GM12878 (cell line): ENCODE data around the gene MSMB. TPM values are rescaled to one million over a fixed set of nuclear protein-coding genes. Genes with fewer than 3 reads are reported as not detected.

Experiments
- ATAC-seq: fragments of 200-7000 bp; cut with Tn5 transposase; 3 replicates; pipeline ENCODE4 v1.9.1; 2020; ENCODE audit warnings: mild to moderate bottlenecking, moderate library complexity
- BruUV-seq: library from RNA; stranded (reverse); fragments of 400-500 nt; replicated peaks from 2 replicates; lab custom pipeline; 2021; lab: Mats Ljungman, UMichigan
- CTCF ChIA-PET: fragments of 300-600 bp; sonication (Branson Sonifier 250); formaldehyde crosslinking; extraction: SDS; loops from one replicate; lab custom pipeline; 2021; ENCODE audit warnings: inconsistent platforms; lab: Yijun Ruan, JAX
- POLR2A ChIA-PET: fragments of 350-600 bp; formaldehyde crosslinking; extraction: SDS; loops from one replicate; lab custom pipeline; 2021; ENCODE audit warnings: inconsistent platforms; lab: Charles Lee
- RAD21 ChIA-PET: fragments of 300-600 bp; sonication (Branson Sonifier 250); formaldehyde crosslinking; loops from one replicate; lab custom pipeline; 2023; ENCODE audit warnings: antibody characterized with exemption; ENCODE audit not compliant: unreplicated experiment; lab: Charles Lee
- SMC1A ChIA-PET: fragments of 300-600 bp; sonication (Branson Sonifier 250); formaldehyde crosslinking; loops from one replicate; lab custom pipeline; 2023; ENCODE audit not compliant: unreplicated experiment, uncharacterized antibody; lab: Charles Lee
- DNase-seq: peaks from one replicate; pipeline ENCODE4 v3.0.0-alpha.2; 2011; ENCODE audit warnings: low read depth, low spot score
- FAIRE-seq: peaks from 3 replicates; lab custom pipeline; 2011; peaks lifted over from hg19 to GRCh38; lab: Jason Lieb, UNC
- H2AFZ ChIP-seq: 2 replicates; pipeline ENCODE4 v1.6.0; 2011; ENCODE audit warnings: low read depth, low read length, control low read depth; ENCODE audit not compliant: control insufficient read depth
- H3K27ac ChIP-seq: 2 replicates; pipeline ENCODE4 v1.5.1; 2011; ENCODE audit warnings: control low read depth; ENCODE audit not compliant: control insufficient read depth, insufficient read depth
- H3K27me3 ChIP-seq, 2 experiments: replicated peaks in 1 of 2; 2 replicates each; pipeline versions ENCODE4 v1.6.0 to v1.6.1; 2011; ENCODE audit warnings: low read length in 1 of 2; ENCODE audit not compliant: control insufficient read depth in 2 of 2, insufficient read depth in 2 of 2
- H3K36me3 ChIP-seq, 2 experiments: 2 replicates each; pipeline ENCODE4 v1.5.1; 2011; ENCODE audit warnings: low read length in 1 of 2; ENCODE audit not compliant: control insufficient read depth in 2 of 2, insufficient read depth in 2 of 2
- H3K4me1 ChIP-seq: 2 replicates; pipeline ENCODE4 v1.6.1; 2011; ENCODE audit warnings: mild to moderate bottlenecking, low read length, moderate library complexity, mixed read lengths; ENCODE audit not compliant: control insufficient read depth, insufficient read depth
- H3K4me2 ChIP-seq: 2 replicates; pipeline ENCODE4 v1.6.0; 2011; ENCODE audit warnings: control low read depth; ENCODE audit not compliant: control insufficient read depth, insufficient read depth
- H3K4me3 ChIP-seq: fragments of 200-600 bp; sonication (generic); 2 replicates; pipeline ENCODE4 v1.5.1; 2016
- H3K79me2 ChIP-seq: 2 replicates; pipeline ENCODE4 v1.6.0; 2011; ENCODE audit warnings: low read length; ENCODE audit not compliant: control insufficient read depth, insufficient read depth
- H3K9ac ChIP-seq: 2 replicates; pipeline ENCODE4 v1.8.0; 2011; ENCODE audit warnings: low read length, control low read depth, mixed read lengths; ENCODE audit not compliant: control insufficient read depth, insufficient read depth
- H3K9me3 ChIP-seq: replicated peaks from 3 replicates; pipeline ENCODE4 v1.5.1; 2011; ENCODE audit warnings: mild to moderate bottlenecking, low read length; ENCODE audit not compliant: control insufficient read depth, insufficient read depth
- H4K20me1 ChIP-seq: 2 replicates; pipeline ENCODE4 v1.6.0; 2011; ENCODE audit not compliant: control insufficient read depth, insufficient read depth
- BACH1 ChIP-seq: fragments of 450-650 bp; IDR thresholded peaks from 2 replicates; pipeline ENCODE4 v1.6.1; 2017; ENCODE audit warnings: mild to moderate bottlenecking, borderline replicate concordance
- HDGF ChIP-seq: fragments of 450-650 bp; IDR thresholded peaks from 2 replicates; pipeline ENCODE4 v1.6.1; 2016; ENCODE audit warnings: antibody characterized with exemption
- KLF5 ChIP-seq: fragments of 450-650 bp; IDR thresholded peaks from 2 replicates; pipeline ENCODE4 v1.6.1; 2014; ENCODE audit warnings: mild to moderate bottlenecking; ENCODE audit not compliant: partially characterized antibody
- MEF2B ChIP-seq: fragments of 450-650 bp; IDR thresholded peaks from 2 replicates; pipeline ENCODE4 v1.6.1; 2018; ENCODE audit warnings: mild to moderate bottlenecking, moderate library complexity; ENCODE audit not compliant: partially characterized antibody, poor library complexity, severe bottlenecking
- NR2C1 ChIP-seq: fragments of 450-650 bp; IDR thresholded peaks from 2 replicates; pipeline ENCODE4 v1.6.1; 2017; ENCODE audit warnings: antibody characterized with exemption, mild to moderate bottlenecking, moderate library complexity
- PAX5 ChIP-seq: IDR thresholded peaks from 2 replicates; pipeline ENCODE4 v1.6.1; 2011; ENCODE audit warnings: low read depth, low read length, borderline replicate concordance
- POLR2AphosphoS5 ChIP-seq: IDR thresholded peaks from 2 replicates; pipeline ENCODE4 v1.6.1; 2011; ENCODE audit warnings: mild to moderate bottlenecking, low read length, inconsistent platforms
- RCOR1 ChIP-seq: conservative IDR thresholded peaks from 2 replicates; pipeline ENCODE4 v1.6.1; 2012; ENCODE audit warnings: low read depth, low read length, improper control_type of control experiment
- RUNX3 ChIP-seq: IDR thresholded peaks from 2 replicates; pipeline ENCODE4 v1.6.1; 2012; ENCODE audit warnings: low read length, inconsistent platforms
- SIN3A ChIP-seq: IDR thresholded peaks from 2 replicates; pipeline ENCODE4 v1.6.1; 2012; ENCODE audit warnings: low read depth, low read length, improper control_type of control experiment
- SMC3 ChIP-seq: IDR thresholded peaks from 2 replicates; pipeline ENCODE4 v1.6.1; 2011; ENCODE audit warnings: low read length, improper control_type of control experiment, borderline replicate concordance
- YY1 ChIP-seq: IDR thresholded peaks from 2 replicates; pipeline ENCODE4 v1.6.1; 2011; ENCODE audit warnings: low read depth, mild to moderate bottlenecking, low read length
- WGBS: methylation state at CpG from one replicate; pipeline ENCODE4 v1.1.6; 2016; ENCODE audit warnings: low lambda C conversion rate; ENCODE audit not compliant: insufficient replicate concordance, insufficient coverage; ENCODE audit errors: missing lambda C conversion rate; 5-methylcytosine and 5-hydroxymethylcytosine counted together
- in situ Hi-C: fragments of 300-500 bp; cut with MboI; formaldehyde crosslinking; loops from 9 replicates; pipeline ENCODE4 v1.14.3; 2018; ENCODE audit warnings: mixed read lengths
- intact Hi-C: fragments of 100-400 bp; cut with micrococcal nuclease; formaldehyde crosslinking; loops from one replicate; pipeline ENCODE4 v1.14.2; 2022; ENCODE audit not compliant: unreplicated experiment
- polyA plus RNA-seq, 11 experiments: library from polyadenylated mRNA; depleted of rRNA in 4 of 11; unstranded in 6 of 11; stranded (reverse) in 5 of 11; fragments of >200 nt; fragmentation: Nextera tagmentation in 4 of 11; fragmentation: Illumina TruSeq in 1 of 11; extraction: Ambion mirVana in 4 of 11; extraction: Trizol in 1 of 11; gene quantifications; 1 replicate in 1 of 11; 2 replicates in 10 of 11; pipeline versions ENCODE4 v1.2.1 to v1.2.3, GENCODE V29; 2011 to 2016; ENCODE audit warnings: inconsistent platforms in 2 of 11, missing spikeins in 2 of 11, low read depth in 1 of 11
- total RNA-seq, 4 experiments: library from RNA; depleted of rRNA in 3 of 4; stranded (reverse); fragments of >200 nt in 3 of 4; fragmentation: Illumina TruSeq in 1 of 4; extraction: Trizol in 1 of 4; gene quantifications; 2 replicates each; pipeline versions ENCODE4 v1.2.1 to v1.2.3, GENCODE V29; 2013 to 2021
- TF ChIP-seq, protein P1 (sequence below): IDR thresholded peaks from 2 replicates; pipeline ENCODE4 v1.6.1; 2012; ENCODE audit warnings: improper control_type of control experiment, low read depth, low read length; ENCODE audit not compliant: insufficient replicate concordance

MSMB gene
- total and polyA plus RNA-seq, 10 of the 15 experiments (the other 5 are each of a cell fraction or from before 2014, with no cell fraction given): not detected

DNA sequence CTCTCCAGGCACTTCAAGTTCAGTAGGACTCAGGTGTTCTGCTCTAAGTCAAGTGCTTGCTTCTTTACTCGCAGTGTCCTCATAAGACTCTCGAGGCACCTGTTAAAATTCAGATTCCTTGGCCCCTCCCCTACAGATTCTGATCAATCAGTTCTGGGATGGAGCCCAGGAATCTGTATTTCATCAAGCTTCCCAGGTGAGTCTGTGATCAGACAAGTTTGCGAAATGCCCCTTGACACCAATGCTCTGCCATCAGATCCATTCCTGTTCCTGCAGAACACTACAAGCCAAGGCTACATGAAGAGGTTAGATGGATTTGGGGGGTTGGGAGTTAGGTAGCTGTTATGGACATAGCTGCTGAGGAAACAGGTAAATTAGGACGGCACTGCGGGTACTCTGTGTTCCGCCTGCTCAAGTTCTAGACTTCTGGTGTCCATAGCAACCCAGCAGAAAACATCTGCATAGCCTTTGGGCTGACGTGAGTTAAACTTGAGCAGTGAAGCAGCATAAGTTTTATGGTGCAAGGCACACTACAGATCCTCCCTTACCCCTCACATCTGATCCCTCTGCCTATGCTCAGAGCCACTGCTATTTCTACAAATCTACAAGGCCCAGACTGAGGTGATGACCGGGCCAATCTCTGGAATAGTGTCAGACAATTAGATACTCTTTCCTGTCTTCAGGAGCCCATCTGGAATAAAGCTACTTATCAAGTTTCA, 8.8 kb downstream of the MSMB start (continued):
- TF ChIP-seq MEF2B: no peak
- TF ChIP-seq NR2C1: no peak
- TF ChIP-seq KLF5: no peak

DNA sequence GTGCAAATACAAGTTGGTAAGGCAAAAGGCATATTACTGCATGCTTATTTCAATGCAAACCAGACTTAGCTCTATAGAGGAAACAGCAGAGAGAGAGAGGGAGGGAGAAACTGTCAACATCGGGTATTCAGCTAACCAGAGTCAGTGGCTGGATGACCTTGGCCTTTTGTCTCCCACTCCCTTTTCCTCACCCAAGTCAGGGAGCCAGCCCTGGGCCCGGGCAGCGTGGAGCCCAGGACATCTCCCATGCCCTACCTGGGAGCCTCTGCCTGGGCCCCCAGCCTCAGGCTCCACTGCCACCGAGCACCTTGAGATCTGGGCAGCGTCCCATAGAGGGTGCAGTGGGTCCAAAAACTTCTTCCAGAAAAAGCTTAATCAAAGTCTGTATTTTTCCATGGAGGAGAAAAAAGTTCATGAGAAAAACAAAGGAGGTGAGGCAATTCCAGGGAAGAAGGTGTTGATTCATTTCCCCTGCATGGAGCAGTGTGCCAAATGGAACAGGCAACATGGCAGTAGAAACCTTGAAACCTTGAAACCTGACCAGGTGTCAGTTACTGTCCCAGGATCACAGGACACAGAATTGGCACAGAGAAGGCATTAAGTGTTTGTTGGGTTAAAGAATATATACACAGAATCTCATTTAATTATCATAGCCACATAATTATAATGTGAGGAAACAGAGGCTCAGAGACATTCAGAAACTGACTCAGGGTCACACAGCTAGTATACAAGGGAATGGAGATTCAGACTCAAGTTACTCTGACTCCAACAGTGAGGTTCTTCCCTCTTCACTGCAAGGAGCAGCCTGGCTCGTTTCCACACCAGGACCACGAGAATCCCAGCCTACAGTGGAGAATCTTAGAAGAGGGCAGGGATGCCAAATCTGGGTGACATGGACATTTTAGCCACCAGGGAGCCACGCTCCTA, 9.9 kb downstream of the MSMB start:
- no TSS peak for BruUV-seq
- Histone ChIP-seq H4K20me1 (no peaks in the 10 kb centered on the region), H3K79me2 (no peaks in the 10 kb centered on the region), H3K4me2 (no peak overlapping the region), H3K27me3 (no peaks in the 10 kb centered on the region; a peak in 1 of 4 replicates), H3K9me3 (no peaks in the 10 kb centered on the region), H3K27ac (no peak overlapping the region), H3K4me3 (no peak overlapping the region), H3K36me3 (no peaks in the 10 kb centered on the region), H3K4me1 (no peaks in the 10 kb centered on the region), H3K9ac (no peak overlapping the region), H2AFZ (no peak overlapping the region)
- RAD21 ChIA-PET: no interaction called here
- CTCF ChIA-PET: no interaction called here
- no peak for ATAC-seq
- SMC1A ChIA-PET: no interaction called here
- 7% methylated on average over 8 of the region's 8 CpGs for WGBS
- DNase-seq: no peak
- intact Hi-C loops: no loop called here
- POLR2A ChIA-PET: no interaction called here
- in situ Hi-C loops: no loop called here
- FAIRE-seq: no peak
- TF ChIP-seq RUNX3 (no peak), HDGF (no peak), BACH1 (no peak), POLR2AphosphoS5 (no peak), SIN3A (no peak), RCOR1 (no peak), PAX5 (no peak), SMC3 (no peak), YY1 (no peak)
- TF ChIP-seq, protein P1, sequence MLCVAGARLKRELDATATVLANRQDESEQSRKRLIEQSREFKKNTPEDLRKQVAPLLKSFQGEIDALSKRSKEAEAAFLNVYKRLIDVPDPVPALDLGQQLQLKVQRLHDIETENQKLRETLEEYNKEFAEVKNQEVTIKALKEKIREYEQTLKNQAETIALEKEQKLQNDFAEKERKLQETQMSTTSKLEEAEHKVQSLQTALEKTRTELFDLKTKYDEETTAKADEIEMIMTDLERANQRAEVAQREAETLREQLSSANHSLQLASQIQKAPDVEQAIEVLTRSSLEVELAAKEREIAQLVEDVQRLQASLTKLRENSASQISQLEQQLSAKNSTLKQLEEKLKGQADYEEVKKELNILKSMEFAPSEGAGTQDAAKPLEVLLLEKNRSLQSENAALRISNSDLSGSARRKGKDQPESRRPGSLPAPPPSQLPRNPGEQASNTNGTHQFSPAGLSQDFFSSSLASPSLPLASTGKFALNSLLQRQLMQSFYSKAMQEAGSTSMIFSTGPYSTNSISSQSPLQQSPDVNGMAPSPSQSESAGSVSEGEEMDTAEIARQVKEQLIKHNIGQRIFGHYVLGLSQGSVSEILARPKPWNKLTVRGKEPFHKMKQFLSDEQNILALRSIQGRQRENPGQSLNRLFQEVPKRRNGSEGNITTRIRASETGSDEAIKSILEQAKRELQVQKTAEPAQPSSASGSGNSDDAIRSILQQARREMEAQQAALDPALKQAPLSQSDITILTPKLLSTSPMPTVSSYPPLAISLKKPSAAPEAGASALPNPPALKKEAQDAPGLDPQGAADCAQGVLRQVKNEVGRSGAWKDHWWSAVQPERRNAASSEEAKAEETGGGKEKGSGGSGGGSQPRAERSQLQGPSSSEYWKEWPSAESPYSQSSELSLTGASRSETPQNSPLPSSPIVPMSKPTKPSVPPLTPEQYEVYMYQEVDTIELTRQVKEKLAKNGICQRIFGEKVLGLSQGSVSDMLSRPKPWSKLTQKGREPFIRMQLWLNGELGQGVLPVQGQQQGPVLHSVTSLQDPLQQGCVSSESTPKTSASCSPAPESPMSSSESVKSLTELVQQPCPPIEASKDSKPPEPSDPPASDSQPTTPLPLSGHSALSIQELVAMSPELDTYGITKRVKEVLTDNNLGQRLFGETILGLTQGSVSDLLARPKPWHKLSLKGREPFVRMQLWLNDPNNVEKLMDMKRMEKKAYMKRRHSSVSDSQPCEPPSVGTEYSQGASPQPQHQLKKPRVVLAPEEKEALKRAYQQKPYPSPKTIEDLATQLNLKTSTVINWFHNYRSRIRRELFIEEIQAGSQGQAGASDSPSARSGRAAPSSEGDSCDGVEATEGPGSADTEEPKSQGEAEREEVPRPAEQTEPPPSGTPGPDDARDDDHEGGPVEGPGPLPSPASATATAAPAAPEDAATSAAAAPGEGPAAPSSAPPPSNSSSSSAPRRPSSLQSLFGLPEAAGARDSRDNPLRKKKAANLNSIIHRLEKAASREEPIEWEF: no peak
